NK-92 (cell line): Measurements from ENCODE around the gene TCF7L2.

Experiments used
- DNase-seq: peaks from one replicate; lab custom pipeline; 2025; ENCODE audit not compliant: unreplicated experiment; lab: John Stamatoyannopoulos, UW

Gene TCF7L2

DNA sequence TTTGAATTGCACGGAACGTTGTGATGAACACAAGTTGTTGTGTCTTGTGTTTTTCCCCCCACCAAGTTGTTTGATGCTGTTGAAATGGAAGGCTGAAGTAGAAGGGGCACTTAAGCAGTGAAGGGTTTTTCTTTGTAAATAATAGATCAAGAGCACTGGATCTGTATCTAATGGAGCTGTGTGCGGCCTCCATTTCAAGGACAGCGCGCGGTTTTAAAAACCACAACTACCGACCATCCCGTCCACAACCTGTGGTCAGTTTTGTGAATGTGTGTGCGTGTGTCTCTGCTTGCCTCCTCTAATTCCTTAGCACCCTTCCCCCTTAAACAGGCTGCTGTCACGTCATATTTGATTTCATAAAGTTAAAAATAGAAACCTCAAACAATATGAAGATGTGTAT is 165.5 kb downstream of the TCF7L2 start:
- no peak for DNase-seq

DNA sequence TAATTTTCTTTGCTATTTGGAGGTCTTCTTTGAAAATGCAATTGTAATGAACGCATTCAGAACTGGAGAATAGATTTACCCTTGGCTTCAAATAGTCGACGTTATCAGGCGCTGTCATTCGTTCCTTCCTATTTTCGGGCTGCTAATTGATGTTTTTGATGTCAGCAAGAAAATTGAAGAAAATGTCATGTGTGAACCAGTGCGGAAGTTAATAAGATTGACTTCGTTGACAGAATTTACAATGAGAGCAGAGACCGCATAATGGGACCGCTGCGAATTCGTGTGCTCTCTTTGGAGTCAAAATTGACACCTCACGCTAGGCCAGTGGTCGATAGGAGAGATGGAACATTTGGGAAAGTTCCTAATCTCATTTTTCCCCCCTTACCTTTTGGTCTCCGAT is 168.8 kb downstream of the TCF7L2 start:
- DNase-seq: no peak

- DNase-seq: no peak
Measured at GRCh38 chr10:113119801-113120200, 169.8 kb downstream of the TCF7L2 start.

GRCh38 chr10:113121153-113121552 is 171.1 kb downstream of the TCF7L2 start:
- DNase-seq: no peak

DNA sequence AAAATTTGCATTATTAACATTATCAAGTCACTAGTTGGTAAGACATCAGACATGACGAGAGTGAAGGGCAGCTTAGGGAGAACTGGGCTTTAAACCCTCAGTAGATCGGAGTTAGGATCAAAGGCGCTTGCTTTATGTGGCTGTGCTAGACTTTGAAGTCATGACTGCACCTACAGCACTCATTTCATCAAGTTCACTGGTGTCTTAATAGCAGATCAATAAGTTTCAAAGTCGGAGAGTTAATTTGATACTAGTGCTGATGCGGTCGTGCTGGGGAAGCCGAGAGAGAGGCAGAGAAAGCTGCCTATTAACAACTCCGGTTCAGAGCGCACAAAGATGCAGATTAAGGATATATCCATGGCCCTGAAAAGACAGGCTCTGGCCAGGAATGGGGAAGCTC is 172.9 kb downstream of the TCF7L2 start:
- no peak for DNase-seq

GRCh38 chr10:113124724-113125123 is 174.7 kb downstream of the TCF7L2 start:
- no peak for DNase-seq

DNA sequence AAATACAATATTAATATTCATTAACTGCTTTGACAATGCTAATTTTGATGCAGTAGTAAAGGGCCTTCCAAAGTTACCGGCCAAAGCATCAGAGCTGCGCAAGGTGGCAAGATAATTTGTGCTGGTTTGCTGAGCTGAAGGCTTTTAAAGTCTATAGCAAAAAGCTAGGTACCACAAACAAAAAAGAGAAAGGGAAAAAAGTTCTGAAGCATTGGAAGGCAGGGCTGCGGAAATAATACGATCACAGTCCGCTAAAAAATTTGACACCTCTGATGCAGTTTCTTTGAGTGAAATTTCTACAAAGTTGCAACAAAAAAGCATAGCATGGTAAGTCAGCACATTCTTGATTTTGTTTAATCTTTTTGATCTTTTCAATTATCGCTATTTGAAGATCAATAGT is 175.6 kb downstream of the TCF7L2 start:
- no peak for DNase-seq

DNA sequence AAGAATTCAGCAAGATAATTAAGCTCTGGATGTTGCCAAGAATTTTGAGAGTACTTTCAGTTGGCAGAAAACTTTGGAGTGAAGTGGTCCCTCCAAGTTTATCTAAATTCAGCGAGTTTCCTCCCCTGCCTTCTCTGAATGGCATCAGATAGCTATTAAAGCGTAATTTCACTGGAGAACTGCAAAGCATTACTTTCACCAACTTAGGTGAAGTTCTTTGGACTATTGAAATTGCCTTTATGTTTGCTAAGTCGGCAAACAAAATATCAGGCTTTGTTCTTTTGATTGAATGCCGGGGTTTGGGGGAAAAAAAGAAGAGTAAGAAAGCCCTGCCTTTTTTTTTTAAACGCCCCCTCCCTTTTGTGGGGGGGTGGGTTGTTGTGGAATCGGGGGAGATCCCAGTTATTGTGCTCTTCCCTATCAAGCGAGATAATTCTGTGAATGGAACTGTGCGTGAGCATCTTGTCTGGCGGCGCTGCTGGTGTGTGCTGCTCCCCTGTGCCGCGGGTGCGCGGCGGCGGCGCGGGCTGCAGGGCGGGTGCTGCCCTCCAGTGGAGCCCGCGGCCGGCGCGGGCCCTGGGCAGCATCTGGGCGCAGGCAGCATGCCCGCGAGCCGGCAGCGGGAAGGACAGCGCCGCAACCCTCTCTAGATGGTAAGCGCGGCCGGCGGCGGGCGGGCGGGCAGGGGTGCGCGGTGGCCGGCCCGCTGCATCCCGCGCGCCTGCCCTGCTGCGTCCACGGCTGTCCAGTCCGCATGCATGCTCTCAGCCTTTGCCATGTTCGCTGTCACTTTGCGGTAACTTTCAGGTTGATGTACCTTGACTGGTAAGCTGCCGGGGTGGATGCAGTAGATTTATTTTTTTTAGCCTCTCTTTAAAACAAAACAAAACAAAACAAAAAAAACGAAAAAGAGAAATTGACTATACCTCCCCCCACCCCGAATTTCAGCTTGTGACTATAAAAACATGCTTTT is 176.5 kb downstream of the TCF7L2 start:
- DNase-seq: no peak

GRCh38 chr10:113127261-113127900 is 177.3 kb downstream of the TCF7L2 start:
- DNase-seq: no peak

GRCh38 chr10:113127901-113128283 is 177.8 kb downstream of the TCF7L2 start:
- no peak for DNase-seq

GRCh38 chr10:113128450-113129070 is 178.5 kb downstream of the TCF7L2 start:
- no peak for DNase-seq

DNA sequence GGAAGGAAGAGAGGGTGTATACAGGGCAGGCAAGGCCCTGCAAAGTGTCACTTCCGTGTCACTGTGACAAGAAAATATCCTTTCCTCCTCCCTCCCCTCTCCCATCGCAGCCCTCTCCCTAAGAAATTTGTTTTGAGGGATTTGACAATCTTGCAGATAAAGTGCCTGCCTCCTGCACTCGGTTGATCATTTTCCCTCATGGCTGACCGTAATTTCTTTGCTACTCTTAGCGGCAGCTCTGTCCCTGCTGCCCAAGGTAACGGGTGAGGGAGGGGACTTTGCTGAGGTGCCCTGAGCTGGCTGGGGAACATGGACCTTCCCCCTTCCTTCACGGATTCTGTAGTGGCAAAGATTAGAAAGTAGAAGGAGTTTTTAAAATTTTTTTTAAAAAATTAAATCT is 179.1 kb downstream of the TCF7L2 start:
- no peak for DNase-seq

DNA sequence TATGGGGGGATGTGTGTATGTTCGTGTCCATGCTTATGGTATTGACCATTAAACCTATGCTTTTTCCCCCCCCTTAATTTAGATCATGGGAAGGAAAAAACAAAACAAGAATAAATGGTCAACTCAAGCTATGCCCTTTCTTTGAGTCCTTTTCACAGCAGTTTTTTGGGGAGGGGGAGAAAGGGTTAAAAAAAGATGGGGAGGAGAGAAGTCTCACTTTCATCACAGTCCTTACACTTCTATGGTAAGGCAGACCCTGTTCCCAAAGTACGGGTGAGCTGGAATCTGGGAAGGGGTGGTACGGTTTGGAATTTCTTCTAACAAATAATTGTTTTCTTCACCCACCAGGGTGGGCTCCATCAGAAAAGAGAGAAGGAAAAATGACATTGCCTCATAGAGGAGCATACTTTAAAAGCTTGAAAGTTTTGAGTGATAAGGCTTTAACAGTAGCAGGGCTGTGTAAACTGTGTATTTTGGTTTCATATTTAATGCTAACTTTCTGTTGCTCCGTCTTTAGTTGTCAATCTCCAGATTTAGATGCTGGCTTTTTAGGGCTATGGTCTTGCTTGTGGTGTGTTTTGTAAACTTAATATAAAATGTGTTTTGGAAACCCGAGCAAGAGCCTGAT is 180.1 kb downstream of the TCF7L2 start:
- DNase-seq: no peak

- no peak for DNase-seq
Measured at GRCh38 chr10:113131613-113132261, 181.7 kb downstream of the TCF7L2 start.

- DNase-seq: no peak
Measured at GRCh38 chr10:113132591-113133121, 182.6 kb downstream of the TCF7L2 start.

GRCh38 chr10:113133497-113134115 is 183.6 kb downstream of the TCF7L2 start:
- no peak for DNase-seq

DNA sequence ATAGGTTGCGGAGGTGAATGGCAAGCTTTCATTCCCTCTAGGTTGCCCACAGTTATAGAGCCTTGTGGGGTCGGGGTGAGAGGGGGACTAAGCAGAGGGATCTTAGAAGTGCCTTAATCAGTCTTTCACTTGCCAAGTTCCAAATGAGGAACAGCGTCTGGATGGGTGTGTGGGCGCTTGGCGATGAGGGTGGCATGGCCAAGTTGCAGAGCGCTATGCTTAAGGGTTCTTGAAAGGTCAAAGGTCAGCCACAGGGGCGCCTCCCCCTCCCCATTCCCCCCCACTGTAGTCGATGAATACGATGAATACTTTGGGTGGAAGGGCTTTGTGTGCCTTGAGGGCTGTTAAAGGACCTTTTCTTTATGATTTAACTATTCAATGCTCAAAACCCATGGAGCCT is 185.0 kb downstream of the TCF7L2 start:
- DNase-seq: no peak

DNA sequence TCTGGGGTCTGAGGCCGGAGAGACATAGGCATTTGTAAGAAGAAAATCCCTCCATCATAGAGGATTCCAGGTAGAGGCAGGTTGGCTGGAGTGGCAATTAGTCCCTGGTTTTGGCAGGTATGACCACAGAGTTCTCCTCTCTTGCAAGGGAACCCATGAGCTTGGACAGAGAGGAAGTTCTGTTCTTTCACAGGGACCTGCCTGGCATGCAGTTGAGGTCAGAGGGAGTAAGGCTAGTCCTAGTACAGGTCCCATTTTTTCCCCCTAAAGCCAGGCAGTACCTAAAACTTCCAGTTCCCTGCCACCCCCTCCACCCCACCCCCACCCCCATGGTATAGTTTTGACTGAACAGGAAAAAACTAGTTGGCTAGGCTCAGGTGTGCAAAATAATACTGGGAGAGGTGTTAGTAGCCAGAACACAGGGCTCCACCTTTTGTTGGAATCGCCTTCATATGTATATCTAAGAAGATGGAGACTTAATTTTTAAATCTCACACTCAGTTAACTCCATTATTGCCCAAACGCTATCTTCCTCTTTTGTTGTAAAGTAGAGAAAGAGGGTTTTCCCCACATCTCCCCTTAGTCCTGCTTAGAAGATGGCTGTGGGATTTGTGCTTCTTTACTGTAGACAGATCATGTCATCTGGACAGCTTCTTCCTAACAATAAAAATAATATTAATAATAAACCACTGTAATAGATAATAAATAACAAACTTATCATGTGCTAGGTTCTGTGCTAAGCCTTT is 188.1 kb downstream of the TCF7L2 start:
- no peak for DNase-seq

- no peak for DNase-seq
Measured at GRCh38 chr10:113138937-113139585, 189.0 kb downstream of the TCF7L2 start.
